Fibroblast of the aortic adventitia (primary cell): Measurements from ENCODE around the gene KCNQ2. TPM values are rescaled to one million over a fixed set of nuclear protein-coding genes. Genes with fewer than 3 reads are reported as not detected.

ENCODE experiments used
- DNase-seq: peaks from one replicate; pipeline ENCODE4 v3.0.0-alpha.2; 2010; ENCODE audit warnings: low read depth
- H3K4me3 ChIP-seq: 2 replicates; pipeline ENCODE4 v1.5.1; 2011; ENCODE audit warnings: low read depth, mild to moderate bottlenecking, control low read depth, low read length, moderate library complexity
- total RNA-seq: library from RNA; depleted of rRNA; stranded (reverse); fragments of >200 nt; gene quantifications from 2 replicates; pipeline ENCODE4 v1.2.3, GENCODE V29; 2012; ENCODE audit warnings: low replicate concordance
- TF ChIP-seq, protein P1 (sequence below): IDR thresholded peaks from 2 replicates; pipeline ENCODE4 v1.5.1; 2011; ENCODE audit warnings: mild to moderate bottlenecking, low read length, control low read depth, inconsistent platforms; ENCODE audit not compliant: insufficient read depth

The KCNQ2 gene
- total RNA-seq, 1 donor: not detected

DNA sequence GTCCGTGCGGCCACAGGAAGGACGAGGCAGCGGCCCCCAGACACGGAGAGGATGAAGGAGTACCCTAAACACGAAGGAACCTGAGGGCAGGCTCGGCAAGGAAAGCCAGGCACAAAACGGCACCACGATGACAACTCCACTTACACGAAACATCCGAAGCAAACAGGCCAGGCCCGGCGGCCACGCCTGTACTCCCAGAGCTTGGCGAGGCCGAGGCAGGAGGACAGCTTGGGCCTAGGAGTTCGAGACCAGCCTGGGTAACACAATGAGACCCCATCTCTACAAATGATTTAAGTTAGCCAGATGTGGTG is 13.4 kb downstream of the KCNQ2 start:
- no peak for DNase-seq
- TF ChIP-seq, protein P1, sequence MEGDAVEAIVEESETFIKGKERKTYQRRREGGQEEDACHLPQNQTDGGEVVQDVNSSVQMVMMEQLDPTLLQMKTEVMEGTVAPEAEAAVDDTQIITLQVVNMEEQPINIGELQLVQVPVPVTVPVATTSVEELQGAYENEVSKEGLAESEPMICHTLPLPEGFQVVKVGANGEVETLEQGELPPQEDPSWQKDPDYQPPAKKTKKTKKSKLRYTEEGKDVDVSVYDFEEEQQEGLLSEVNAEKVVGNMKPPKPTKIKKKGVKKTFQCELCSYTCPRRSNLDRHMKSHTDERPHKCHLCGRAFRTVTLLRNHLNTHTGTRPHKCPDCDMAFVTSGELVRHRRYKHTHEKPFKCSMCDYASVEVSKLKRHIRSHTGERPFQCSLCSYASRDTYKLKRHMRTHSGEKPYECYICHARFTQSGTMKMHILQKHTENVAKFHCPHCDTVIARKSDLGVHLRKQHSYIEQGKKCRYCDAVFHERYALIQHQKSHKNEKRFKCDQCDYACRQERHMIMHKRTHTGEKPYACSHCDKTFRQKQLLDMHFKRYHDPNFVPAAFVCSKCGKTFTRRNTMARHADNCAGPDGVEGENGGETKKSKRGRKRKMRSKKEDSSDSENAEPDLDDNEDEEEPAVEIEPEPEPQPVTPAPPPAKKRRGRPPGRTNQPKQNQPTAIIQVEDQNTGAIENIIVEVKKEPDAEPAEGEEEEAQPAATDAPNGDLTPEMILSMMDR: no peak
- no peak overlapping the region for H3K4me3 ChIP-seq

DNA sequence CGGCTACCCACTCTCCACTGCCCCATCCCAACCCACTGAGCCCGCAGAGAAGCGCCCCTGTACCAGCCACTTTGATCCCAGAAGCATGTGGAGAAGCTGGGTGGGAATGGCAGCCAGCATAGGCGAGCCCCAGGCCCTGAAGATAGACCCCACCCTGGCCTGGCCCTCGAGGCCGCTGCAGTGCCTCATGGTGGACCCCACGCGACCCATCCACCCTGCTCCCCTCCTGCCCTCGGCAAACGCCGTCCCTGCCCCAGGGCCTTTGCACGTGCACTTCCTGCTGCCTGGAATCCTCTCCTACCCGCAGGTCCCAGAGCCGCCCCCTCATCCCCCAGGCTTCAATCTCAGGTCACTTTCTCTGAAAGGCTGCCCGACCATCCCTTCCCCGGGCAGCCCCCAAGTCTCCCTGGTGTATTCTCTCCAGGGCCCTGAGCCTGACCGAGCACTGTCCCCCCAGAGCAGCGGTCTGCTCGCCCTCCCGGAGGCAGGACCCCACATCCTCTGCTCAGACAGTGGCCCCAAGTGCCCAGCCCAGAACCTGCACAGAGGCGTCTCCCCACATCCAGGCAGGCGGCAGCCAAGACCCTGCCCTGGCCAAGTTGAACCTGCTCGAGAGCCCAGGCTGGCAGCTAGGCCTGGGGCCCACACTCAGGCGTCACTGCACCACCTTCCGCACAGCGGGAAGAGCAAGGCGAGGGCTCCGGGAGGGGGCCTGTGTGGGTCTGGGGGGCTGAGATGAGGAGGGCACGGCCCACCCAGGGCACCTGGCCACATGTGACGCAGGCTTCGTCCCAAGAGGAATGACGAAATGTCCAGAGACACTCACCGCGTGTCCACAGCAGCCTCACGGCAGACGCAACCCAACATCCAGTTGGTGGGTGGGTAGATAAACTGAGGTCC is 14.0 kb downstream of the KCNQ2 start:
- TF ChIP-seq, protein P1: no peak
- DNase-seq: no peak
- H3K4me3 ChIP-seq: no peak overlapping the region

DNA sequence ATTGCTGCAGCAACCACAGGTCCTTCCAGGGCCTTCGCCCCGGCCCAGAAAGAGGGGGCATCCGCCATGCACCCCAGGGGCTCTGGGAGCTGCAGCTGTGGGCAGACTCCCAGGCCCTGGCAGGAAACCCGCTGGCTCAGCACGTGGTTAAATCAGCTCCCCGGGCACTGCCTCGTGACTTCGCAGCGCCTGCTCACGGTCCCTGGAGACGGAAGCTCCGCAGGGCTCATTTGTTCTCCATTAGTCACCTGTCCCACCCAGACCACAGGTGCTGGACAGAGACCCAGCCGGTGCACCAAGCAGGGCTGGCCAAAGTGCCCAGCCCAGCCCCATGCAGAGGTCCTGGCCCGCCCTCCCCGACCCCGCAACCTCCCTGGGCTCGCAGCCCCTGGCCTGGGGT is 14.7 kb downstream of the KCNQ2 start:
- peak; percentile 26 for DNase-seq
- H3K4me3 ChIP-seq: no peak overlapping the region
- TF ChIP-seq, protein P1: no peak

DNA sequence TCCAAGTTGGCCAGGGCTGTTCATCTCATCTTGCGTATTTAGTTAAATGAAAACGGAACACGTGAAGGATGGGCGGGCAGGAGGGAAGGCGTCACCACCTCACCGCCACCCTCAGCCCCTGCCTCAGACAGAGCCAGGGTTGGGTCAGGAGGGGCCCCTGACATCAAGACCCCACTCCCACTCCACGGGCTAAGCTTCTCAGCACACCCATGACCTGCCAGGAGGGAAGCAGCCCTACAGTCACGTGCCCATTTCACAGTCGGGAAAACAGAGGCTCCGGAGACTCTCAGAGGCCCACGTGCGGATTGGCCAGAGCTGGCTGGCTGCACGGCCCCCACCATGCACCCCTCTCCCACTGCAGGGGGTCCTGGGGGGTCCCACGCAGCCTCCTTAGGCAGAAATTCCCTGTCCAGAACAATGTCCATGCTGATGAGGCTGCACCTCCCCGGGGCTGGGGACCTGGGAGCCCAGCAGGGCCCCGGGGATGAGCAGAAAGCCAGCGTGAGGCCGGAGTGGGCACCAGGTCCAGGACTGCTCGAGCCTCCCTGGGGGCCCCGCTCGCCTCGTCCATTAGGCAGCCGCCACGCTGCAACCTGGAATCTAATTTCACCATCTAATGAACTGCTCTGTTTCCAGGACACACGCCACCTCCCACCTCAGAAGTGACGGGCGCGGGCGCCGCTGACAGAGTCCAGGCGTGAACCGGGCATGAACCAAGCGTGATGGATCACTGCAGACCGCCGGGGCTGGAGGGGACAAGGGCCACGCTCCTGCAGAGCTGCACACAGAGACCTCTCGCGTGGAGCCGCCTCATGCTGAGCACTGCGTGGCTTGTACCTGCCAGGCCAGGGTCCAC is 15.8 kb downstream of the KCNQ2 start:
- peak; percentile 10 for DNase-seq
- no peak overlapping the region for H3K4me3 ChIP-seq
- TF ChIP-seq, protein P1: no peak

DNA sequence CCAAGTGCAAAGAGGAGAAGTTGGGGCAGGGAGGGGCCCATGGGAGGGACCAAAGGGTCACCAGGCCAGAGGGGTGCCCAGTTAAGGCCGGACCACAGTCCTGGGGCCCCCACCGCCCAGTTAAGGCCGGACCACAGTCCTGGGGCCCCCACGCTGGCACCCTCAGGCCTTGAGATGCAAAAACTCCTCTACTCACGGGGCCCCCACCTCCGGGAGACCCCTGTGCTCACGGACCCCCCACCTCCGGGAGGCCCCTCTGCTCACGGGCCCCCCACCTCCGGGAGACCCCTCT is 16.9 kb downstream of the KCNQ2 start:
- TF ChIP-seq, protein P1: no peak
- H3K4me3 ChIP-seq: no peak overlapping the region
- no peak for DNase-seq

DNA sequence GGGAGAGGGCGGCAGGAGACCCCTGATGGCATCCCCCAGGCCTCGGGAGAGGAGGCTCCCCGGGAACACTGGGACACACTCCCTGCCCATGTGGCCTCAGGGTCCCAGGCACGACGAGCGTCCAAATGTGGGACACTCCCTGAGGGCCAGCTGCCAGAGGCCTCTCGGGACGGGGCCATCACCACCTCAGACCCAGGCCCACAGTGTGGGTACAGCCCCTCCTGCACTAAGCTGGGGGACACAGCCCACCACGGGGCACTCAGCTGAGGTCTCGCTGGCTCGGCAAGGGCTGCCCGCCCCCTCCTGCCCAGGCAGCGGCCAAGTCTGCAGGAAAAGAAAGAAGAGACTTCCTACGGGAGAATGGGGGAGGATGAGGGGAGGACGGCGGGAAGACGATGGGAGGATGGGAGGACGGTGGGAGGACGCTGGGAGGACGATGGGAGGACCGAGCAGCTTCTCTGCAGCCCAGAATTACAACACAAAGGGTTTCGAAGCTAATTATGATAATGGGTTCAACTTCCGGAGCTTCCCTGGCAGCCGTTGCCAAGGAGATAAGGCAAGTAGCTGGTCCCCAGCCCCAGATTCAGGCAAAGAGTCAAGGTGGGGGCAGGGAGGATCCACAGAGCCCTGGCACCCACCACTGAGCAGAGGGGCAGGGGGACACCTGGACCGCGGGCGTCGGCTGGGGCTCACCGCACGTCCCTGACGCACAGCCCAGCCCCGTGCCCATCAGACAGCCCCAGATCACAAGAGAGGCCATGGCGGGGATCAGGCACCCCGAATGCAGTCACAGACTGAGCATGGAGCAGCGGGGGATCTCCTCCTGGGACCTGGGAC is 17.5 kb downstream of the KCNQ2 start:
- TF ChIP-seq, protein P1: no peak

More for the DNA sequence above, 17.5 kb downstream of the KCNQ2 start:
- H3K4me3 ChIP-seq: no peak overlapping the region
- no peak for DNase-seq
